Erythroblast (primary cell): ENCODE results near the gene MAPK4.

Experiments
- GATA1 ChIP-seq: IDR thresholded peaks from 2 replicates; pipeline ENCODE4 v1.6.1; 2011; ENCODE audit warnings: low read depth, mild to moderate bottlenecking, control low read depth, low read length, moderate library complexity
- POLR2A ChIP-seq: IDR thresholded peaks from 2 replicates; pipeline ENCODE4 v1.6.1; 2011; ENCODE audit warnings: mild to moderate bottlenecking, low read length

GRCh38 chr18:50562686-50563085 is 2.8 kb downstream of the MAPK4 start:
- TF ChIP-seq POLR2A, result no peak
- no peak for TF ChIP-seq GATA1
